Measurements from ENCODE around the gene KLHL3. TPM values are rescaled to one million over a fixed set of nuclear protein-coding genes. Genes with fewer than 3 reads are reported as not detected.

KLHL3 gene
- total and polyA plus RNA-seq, 10 donors = 1.3 to 17.9 (median 9.5) TPM

DNA sequence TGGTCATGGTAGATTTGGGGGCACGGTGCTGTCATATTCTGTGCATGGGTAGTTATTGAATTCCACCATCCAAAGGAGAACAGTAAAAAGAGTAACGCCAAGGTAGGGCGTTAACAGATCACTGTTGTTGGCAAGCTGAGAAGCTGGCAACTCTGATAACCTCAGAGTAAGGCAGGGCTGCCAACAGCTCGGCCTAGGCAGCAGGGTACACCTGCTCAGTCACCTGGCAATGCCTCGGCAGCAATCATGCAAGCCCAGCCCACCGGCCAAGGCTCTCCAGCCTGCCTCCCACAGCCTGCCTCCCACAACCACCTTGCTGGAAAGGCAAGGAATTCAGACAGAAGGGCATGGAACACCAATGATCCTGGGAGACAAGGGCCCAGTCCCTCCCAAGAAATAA lies 63.9 kb downstream of the KLHL3 start:
- WGBS, 5 donors = 81 to 97% (median 93%) methylated on average over 6 of the region's 6 CpGs
- TF ChIP-seq POLR2A (IDR thresholded peaks at IDR 0.05) = no peak
- TF ChIP-seq, protein P1, sequence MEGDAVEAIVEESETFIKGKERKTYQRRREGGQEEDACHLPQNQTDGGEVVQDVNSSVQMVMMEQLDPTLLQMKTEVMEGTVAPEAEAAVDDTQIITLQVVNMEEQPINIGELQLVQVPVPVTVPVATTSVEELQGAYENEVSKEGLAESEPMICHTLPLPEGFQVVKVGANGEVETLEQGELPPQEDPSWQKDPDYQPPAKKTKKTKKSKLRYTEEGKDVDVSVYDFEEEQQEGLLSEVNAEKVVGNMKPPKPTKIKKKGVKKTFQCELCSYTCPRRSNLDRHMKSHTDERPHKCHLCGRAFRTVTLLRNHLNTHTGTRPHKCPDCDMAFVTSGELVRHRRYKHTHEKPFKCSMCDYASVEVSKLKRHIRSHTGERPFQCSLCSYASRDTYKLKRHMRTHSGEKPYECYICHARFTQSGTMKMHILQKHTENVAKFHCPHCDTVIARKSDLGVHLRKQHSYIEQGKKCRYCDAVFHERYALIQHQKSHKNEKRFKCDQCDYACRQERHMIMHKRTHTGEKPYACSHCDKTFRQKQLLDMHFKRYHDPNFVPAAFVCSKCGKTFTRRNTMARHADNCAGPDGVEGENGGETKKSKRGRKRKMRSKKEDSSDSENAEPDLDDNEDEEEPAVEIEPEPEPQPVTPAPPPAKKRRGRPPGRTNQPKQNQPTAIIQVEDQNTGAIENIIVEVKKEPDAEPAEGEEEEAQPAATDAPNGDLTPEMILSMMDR (IDR thresholded peaks at IDR 0.05 in 8 of 11, conservative IDR thresholded peaks at IDR 0.05 in 3 of 11) = no peak
- no peak for TF ChIP-seq POLR2AphosphoS5 (IDR thresholded peaks at IDR 0.05)
- H3K36me3 ChIP-seq = peaks cover 0 to 8% (median 0%) of the 10 kb centered on the region in 6 donors
- H3K4me3 ChIP-seq = no peak overlapping the region
- H3K27ac ChIP-seq = no peak overlapping the region
- H3K27me3 ChIP-seq (replicated peaks in 1 of 7) = no peaks in the 10 kb centered on the region
- DNase-seq = no peak
- H3K4me1 ChIP-seq = peaks cover 0 to 2% (median 0%) of the 10 kb centered on the region in 6 donors
- intact Hi-C loops (cut with DNase I; ENCODE audit: low total_unique reads) = no loop called here
- H3K9me3 ChIP-seq = no peaks in the 10 kb centered on the region

DNA sequence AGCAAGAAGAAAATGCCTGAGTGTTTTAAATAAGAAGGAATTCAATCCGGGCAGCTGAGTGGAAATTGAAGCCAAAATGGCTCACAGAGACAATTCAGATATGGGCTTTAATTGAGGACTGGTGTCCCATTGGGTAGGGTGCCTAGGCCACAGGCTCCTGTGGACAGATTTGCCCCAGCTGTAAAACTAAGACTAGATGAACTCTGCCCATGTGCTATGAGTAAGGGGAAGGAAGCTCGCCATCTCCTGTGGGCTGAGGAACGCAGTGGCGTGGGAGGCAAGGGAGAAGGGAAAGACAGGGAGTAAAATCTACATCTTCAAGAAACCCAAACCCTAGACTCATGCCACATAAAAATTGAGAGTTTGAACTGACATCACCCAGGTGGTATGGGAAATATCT lies 66.1 kb downstream of the KLHL3 start:
- WGBS, 5 donors = 73 to 96% (median 84%) methylated on average over 4 of the region's 4 CpGs
- H3K4me3 ChIP-seq = no peak overlapping the region
- DNase-seq = no peak
- intact Hi-C loops (cut with DNase I; ENCODE audit: low total_unique reads) = no loop called here
- no peaks in the 10 kb centered on the region for H3K27me3 ChIP-seq (replicated peaks in 1 of 7)
- peaks cover 0 to 15% (median 5%) of the 10 kb centered on the region in 6 donors for H3K4me1 ChIP-seq
- no peaks in the 10 kb centered on the region for H3K36me3 ChIP-seq
- no peaks in the 10 kb centered on the region for H3K9me3 ChIP-seq
- TF ChIP-seq POLR2AphosphoS5 (IDR thresholded peaks at IDR 0.05) = no peak
- TF ChIP-seq POLR2A (IDR thresholded peaks at IDR 0.05) = no peak
- TF ChIP-seq, protein P1 (IDR thresholded peaks at IDR 0.05 in 8 of 11, conservative IDR thresholded peaks at IDR 0.05 in 3 of 11) = no peak
- no peak overlapping the region for H3K27ac ChIP-seq

DNA sequence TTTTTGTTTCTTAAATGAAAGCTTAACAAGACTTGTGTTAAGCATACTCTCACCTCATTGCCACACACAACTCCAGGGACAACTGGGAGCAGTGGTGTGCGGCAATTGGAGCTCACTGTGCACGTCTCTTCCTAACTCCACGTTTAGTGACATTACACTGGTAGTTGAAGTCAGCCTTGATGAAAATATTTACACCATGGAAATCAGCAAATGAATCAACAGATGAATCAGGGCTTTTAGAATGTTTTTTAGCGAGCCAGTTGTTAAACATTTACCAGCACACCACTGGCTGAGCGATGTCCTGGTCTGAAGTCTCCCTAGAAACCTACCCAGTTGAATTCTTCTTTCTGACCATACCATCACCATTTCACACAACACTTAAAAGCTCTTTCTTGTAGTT lies 67.3 kb downstream of the KLHL3 start:
- intact Hi-C loops (cut with DNase I; ENCODE audit: low total_unique reads) = no loop called here
- H3K27ac ChIP-seq = no peak overlapping the region
- peaks cover 0 to 15% (median 5%) of the 10 kb centered on the region in 6 donors for H3K4me1 ChIP-seq
- no peak overlapping the region for H3K4me3 ChIP-seq
- no peaks in the 10 kb centered on the region for H3K36me3 ChIP-seq
- no peaks in the 10 kb centered on the region for H3K9me3 ChIP-seq
- DNase-seq = no peak
- WGBS, 5 donors = 92 to 98% (median 95%) methylated on average over 5 of the region's 5 CpGs
- H3K27me3 ChIP-seq (replicated peaks in 1 of 7) = no peaks in the 10 kb centered on the region
- no peak for TF ChIP-seq POLR2A (IDR thresholded peaks at IDR 0.05)
- TF ChIP-seq, protein P1 (IDR thresholded peaks at IDR 0.05 in 8 of 11, conservative IDR thresholded peaks at IDR 0.05 in 3 of 11) = no peak
- no peak for TF ChIP-seq POLR2AphosphoS5 (IDR thresholded peaks at IDR 0.05)

DNA sequence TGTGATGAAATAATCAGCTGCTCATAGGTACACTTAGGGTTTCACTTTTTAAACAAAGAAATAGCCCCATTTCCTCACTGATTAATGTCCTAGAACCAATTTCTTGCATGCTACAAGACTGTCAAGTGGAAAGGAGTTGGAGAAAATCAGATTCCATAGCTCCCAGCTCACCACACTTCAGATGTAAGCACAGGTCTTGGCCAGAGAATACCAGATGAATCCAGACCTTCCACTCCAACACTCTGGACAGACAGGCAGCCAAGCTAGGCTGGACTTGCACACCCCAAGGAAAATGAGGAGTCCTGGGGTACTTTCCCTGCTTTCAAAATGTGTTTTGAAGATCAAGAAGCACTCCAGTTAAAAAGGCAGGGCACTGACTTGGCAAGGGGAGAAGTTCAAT lies 68.5 kb downstream of the KLHL3 start:
- Histone ChIP-seq H3K27ac (peak overlapping the region in 2 of 8 donors; percentile 37 to 62), H3K4me1 (peaks cover 0 to 15% (median 5%) of the 10 kb centered on the region in 6 donors), H3K36me3 (no peaks in the 10 kb centered on the region), H3K4me3 (no peak overlapping the region), H3K9me3 (no peaks in the 10 kb centered on the region), H3K27me3 (replicated peaks in 1 of 7) (no peaks in the 10 kb centered on the region)
- intact Hi-C loops (cut with DNase I; ENCODE audit: low total_unique reads) = no loop called here
- TF ChIP-seq, protein P1 (IDR thresholded peaks at IDR 0.05 in 8 of 11, conservative IDR thresholded peaks at IDR 0.05 in 3 of 11) = no peak
- no peak for TF ChIP-seq POLR2AphosphoS5 (IDR thresholded peaks at IDR 0.05)
- no peak for TF ChIP-seq POLR2A (IDR thresholded peaks at IDR 0.05)
- no peak for DNase-seq
